ENCODE results near the gene ASCL5. TPM values are rescaled to one million over a fixed set of nuclear protein-coding genes. Genes with fewer than 3 reads are reported as not detected.

Gene ASCL5
- total RNA-seq, 4 donors from 2014 or later: not detected

DNA sequence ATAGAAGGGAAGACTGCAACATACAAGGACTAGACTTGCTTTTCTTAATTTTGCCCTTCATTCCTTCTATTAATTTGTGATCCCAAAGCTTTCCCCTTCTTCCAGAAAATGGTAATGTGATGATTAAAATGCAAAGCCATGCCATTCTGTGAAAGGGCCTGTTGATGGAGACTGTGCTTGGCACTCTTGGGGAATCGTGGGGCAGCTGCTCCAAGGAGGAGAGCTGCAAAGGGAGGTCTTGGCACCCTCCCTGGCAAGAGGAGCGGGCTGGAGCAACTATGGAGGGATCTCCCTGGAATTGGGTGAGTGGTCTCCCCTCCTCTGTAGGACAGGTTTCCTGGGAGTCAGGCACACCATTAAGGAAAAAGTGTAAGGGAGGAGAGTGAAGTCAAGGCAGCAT lies 31.4 kb downstream of the ASCL5 start:
- DNase-seq (ENCODE audit: low spot score in 2 of 2): no peak
- no peak overlapping the region for H3K4me3 ChIP-seq (ENCODE audit: low read depth, poor library complexity, severe bottlenecking)
- intact Hi-C loops (cut with DNase I; ENCODE audit: low total_unique reads): no loop called here
- WGBS, 2 donors: 57 to 62% methylated on average over 2 of the region's 2 CpGs
- TF ChIP-seq, protein P1, sequence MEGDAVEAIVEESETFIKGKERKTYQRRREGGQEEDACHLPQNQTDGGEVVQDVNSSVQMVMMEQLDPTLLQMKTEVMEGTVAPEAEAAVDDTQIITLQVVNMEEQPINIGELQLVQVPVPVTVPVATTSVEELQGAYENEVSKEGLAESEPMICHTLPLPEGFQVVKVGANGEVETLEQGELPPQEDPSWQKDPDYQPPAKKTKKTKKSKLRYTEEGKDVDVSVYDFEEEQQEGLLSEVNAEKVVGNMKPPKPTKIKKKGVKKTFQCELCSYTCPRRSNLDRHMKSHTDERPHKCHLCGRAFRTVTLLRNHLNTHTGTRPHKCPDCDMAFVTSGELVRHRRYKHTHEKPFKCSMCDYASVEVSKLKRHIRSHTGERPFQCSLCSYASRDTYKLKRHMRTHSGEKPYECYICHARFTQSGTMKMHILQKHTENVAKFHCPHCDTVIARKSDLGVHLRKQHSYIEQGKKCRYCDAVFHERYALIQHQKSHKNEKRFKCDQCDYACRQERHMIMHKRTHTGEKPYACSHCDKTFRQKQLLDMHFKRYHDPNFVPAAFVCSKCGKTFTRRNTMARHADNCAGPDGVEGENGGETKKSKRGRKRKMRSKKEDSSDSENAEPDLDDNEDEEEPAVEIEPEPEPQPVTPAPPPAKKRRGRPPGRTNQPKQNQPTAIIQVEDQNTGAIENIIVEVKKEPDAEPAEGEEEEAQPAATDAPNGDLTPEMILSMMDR (IDR thresholded peaks at IDR 0.05): no peak
- TF ChIP-seq POLR2A (IDR thresholded peaks at IDR 0.05): no peak

DNA sequence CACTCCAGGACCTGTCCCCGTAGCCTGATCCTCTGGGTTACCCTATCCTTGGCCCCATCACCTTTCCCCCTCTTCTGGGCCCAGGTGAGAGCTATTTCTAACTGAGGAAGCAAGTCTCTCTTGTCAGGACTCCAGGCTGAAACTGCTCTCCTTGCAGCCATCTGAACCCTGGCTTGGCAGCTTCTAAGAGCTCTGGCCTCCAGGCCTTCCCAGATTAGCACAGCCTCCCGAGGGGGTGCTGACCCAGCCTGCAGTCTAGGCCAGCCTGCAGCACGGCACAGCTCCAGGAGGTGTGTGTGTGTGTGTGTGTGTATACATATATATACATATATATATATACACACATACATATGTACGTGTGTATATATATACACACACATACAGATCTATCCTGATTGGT lies 32.2 kb downstream of the ASCL5 start:
- intact Hi-C loops (cut with DNase I; ENCODE audit: low total_unique reads): no loop called here
- 40 to 55% methylated on average over 4 of the region's 4 CpGs for WGBS, 2 donors
- TF ChIP-seq, protein P1 (IDR thresholded peaks at IDR 0.05): no peak
- no peak for TF ChIP-seq POLR2A (IDR thresholded peaks at IDR 0.05)
- no peak overlapping the region for H3K4me3 ChIP-seq (ENCODE audit: low read depth, poor library complexity, severe bottlenecking)
- DNase-seq (ENCODE audit: low spot score in 2 of 2): no peak

DNA sequence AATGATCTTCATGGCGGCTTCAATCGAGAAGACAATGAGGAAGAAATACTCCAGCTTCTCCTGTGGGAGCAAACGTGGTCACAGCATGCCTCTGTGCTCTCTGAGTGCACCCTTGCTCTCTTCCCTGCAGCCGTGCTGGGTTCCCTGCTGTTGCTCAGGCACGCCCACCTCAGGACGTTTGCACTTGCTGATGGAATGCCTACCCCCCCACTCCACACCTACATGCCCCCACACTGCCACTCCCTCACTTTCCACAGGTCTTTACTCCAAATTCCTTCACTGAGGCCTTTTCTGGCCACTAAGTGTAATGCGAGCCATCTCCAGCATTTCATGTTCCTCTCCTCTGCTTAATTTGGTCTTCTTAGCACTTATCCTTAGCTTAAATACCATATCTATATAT lies 33.0 kb downstream of the ASCL5 start:
- 71 to 78% methylated on average over 7 of the region's 7 CpGs for WGBS, 2 donors
- TF ChIP-seq, protein P1 (IDR thresholded peaks at IDR 0.05): no peak
- no peak for DNase-seq (ENCODE audit: low spot score in 2 of 2)

DNA sequence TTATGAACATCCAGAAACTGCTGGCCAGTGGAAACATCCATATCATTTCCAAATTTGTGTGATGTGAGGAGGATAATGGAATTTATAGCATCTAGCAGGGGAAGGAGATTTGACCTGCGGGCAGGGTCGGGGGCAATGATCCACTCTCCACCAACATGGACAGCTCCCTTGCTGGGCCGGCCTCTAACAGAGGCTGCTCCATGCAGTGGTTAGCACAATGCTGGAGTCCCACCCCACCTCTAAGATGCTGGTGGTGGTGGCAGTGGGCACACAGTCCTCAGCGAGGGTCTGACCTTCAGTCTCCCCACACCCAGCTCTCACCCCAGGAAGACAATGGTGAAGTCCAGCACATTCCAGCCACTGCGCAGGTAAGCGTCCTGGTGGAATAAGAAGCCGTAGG lies 33.4 kb downstream of the ASCL5 start:
- WGBS, 2 donors: 96 to 99% methylated on average over 6 to 7 of the region's 7 CpGs
- TF ChIP-seq, protein P1 (IDR thresholded peaks at IDR 0.05): no peak
- TF ChIP-seq POLR2A (IDR thresholded peaks at IDR 0.05): no peak
- intact Hi-C loops (cut with DNase I; ENCODE audit: low total_unique reads): no loop called here
- H3K4me3 ChIP-seq (ENCODE audit: low read depth, poor library complexity, severe bottlenecking): no peak overlapping the region
- no peak for DNase-seq (ENCODE audit: low spot score in 2 of 2)

More for the DNA sequence above, 33.0 kb downstream of the ASCL5 start:
- H3K4me3 ChIP-seq (ENCODE audit: low read depth, poor library complexity, severe bottlenecking): no peak overlapping the region
- intact Hi-C loops (cut with DNase I; ENCODE audit: low total_unique reads): no loop called here

DNA sequence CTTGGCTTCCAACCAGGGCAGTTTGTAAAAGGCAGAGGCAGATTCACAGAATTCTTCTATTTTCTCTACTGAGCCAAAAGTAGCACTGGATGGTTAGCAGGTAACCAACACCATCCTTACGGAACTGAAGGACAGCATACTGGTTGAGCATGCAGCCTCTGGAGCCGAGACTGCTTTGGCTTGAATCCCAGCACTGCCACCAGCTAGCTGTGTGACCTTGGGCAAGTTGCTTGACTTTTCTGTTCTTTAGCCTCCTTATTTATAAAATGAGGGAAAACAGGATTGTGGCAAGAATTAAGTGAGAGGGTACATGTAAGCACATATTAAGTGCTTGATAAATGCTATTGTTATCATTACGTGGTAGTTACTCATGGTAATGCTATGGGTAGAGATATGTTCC lies 34.2 kb downstream of the ASCL5 start:
- DNase-seq (ENCODE audit: low spot score in 2 of 2): no peak
- intact Hi-C loops (cut with DNase I; ENCODE audit: low total_unique reads): no loop called here
- no peak for TF ChIP-seq POLR2A (IDR thresholded peaks at IDR 0.05)
- TF ChIP-seq, protein P1 (IDR thresholded peaks at IDR 0.05): no peak
- no peak overlapping the region for H3K4me3 ChIP-seq (ENCODE audit: low read depth, poor library complexity, severe bottlenecking)
- WGBS, 2 donors: 87% methylated on average over 3 of the region's 3 CpGs

DNA sequence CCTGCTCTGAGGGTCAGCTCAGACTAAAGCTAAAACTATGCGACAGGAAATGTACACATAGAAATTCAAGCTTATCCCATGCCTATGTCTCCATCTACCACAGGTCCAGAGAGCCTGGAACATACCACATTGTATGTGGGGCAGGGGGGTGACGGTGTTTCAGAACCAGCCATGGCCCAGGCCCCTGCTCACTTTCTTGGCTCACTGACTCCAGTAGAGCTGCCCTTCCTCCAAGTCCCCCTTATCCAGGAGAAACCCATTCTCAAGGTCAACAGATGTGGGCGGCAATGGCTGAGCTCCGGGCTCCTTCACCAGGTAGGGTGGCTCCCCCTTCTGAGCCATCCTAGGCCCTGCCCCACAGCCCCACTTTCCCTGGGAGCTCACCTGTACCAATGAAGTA lies 35.7 kb downstream of the ASCL5 start:
- intact Hi-C loops (cut with DNase I; ENCODE audit: low total_unique reads): no loop called here
- no peak for TF ChIP-seq POLR2A (IDR thresholded peaks at IDR 0.05)
- TF ChIP-seq, protein P1 (IDR thresholded peaks at IDR 0.05): no peak
- no peak overlapping the region for H3K4me3 ChIP-seq (ENCODE audit: low read depth, poor library complexity, severe bottlenecking)
- no peak for DNase-seq (ENCODE audit: low spot score in 2 of 2)
- 90 to 95% methylated on average over 4 of the region's 4 CpGs for WGBS, 2 donors
